Kasumi-1 (cell line): ENCODE measurements around the gene ABCB9.

Experiments
- DNase-seq, 2 experiments: peaks; one replicate each; lab custom pipeline; 2025; lab: John Stamatoyannopoulos, UW

The ABCB9 gene

GRCh38 chr12:122994781-122995502, 28.7 kb upstream of the ABCB9 start:
- DNase-seq: no peak

- no peak for DNase-seq
Observed at GRCh38 chr12:122994140-122994675, 27.9 kb upstream of the ABCB9 start.

- no peak for DNase-seq
Observed at GRCh38 chr12:122992386-122992785, 26.1 kb upstream of the ABCB9 start.

GRCh38 chr12:122991623-122992275, 25.5 kb upstream of the ABCB9 start:
- DNase-seq: no peak

DNA sequence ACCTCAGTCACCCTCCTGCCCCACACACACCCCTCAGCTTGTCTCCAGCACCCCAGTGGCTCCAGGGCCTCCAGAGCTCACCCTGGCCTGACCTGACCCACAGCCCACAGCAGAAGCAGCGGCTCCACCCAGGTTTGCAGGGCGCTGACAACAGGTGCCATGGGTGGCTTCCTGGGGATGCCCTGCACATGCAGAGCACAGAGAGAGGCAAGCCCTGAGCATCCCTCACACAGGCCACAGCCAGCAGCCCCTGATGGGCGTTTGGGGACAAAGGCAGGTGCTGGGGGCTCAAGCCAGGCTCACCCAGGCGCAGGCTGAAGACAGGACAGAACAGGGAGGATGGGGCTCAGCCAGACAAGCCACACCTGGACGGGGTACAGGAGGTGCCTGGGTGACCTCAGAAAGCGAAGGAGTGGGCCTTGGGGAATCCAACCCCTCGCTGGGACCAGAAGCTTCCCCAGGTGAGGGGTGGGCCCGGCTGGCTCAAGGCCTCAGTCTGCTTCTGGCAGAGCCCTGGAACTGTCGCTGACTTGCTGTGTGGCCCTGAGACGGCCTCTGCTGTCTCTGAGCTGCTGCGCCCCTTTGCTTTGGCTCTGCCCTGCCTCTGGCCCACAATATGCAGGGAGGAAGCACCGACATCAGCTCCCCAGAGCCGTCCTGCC, 24.8 kb upstream of the ABCB9 start:
- no peak for DNase-seq

GRCh38 chr12:122990561-122990960, 24.3 kb upstream of the ABCB9 start:
- DNase-seq: no peak

- no peak for DNase-seq
Observed at GRCh38 chr12:122989874-122990419, 23.7 kb upstream of the ABCB9 start.

GRCh38 chr12:122989225-122989839, 23.1 kb upstream of the ABCB9 start:
- DNase-seq: no peak

- no peak for DNase-seq
Observed at GRCh38 chr12:122988612-122989212, 22.4 kb upstream of the ABCB9 start.

DNA sequence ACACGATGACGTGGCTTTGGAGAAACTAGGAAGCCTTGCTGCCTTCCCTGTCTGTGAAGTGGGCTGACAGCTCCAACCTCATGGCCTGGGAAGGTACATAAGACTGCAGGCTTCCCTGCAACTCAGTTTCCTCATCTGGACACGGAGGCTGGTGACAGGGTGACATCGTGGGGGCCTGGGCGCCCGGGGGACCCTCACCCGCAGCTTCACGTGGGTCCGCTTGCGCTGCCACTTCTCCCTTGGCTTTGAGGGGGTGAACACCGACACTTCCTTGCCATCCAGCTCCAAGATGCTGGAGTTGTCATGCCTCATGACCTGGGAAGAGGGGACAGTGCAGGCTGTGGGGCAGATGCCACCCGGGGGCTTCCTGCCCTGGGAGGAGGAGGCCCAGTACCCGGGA, 21.8 kb upstream of the ABCB9 start:
- no peak for DNase-seq

DNA sequence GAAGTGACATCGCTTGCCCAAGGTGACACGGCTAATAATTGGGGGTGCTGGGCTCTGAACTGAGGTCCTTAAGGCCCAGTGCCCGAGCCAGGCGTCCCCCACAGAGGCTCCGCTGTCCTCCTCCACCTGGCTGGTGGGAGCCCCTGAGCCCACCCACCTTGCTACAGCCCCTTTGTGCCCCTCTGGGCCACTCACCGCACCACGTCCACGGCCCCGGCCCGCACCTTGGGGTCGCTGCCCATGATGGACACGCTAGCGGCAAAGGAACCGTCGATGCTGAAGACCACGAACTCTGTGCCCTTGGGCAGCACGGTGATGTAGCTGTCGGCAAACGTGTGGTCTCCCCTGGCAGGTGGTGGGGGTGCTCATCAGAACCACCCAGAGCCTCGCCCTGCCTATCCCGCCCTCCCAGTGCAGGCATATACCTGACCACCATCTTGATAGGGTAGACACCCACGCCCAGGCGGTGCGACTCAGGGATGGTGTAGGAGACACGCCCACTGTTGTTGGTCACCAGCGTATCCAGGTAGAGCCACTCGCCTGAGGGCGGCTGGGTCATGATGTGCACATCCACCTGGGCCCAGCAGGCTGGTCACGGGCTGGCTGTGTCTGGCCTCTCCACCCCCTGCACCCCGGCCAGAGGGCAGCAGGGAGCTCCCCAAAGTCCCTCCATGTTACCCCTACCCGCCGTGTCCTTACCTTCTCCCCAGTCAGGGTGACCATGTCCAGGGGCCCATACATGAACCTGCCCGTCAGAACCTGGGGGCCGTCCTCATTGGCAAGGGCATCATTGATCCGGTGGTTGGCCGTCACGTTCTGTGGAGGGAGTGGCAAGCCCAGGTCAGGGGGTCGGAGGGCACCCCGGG, 21.1 kb upstream of the ABCB9 start:
- DNase-seq: no peak

DNA sequence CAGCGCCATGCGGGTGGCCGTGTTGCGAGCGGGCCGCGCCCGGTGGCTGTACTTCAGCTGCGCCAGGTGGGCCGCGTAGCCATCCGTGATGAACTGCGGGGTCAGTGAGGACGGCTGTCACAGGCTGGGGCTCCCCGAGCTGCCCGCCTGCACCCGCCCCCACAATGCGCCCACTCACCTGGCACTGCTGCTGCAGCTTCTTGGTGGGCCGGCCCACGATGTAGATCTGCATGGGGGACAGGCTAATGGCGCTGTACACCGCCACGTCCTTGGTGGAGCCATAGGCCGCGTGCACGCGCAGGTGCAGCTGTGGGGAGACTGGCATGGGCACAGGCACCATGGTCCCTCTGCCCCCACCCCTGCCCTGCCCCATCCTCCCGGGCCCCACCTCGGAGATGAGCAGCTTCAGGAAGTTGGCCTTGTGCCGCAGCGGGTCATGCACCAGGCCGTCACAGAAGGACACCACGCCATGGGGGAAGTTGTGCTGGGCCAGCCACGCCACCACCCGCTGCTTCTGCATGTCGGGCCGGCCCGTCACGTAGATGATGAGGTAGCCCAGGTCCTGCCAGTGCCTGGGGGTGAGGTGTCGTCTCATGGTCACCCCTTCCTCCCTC, 20.1 kb upstream of the ABCB9 start:
- DNase-seq: no peak

DNA sequence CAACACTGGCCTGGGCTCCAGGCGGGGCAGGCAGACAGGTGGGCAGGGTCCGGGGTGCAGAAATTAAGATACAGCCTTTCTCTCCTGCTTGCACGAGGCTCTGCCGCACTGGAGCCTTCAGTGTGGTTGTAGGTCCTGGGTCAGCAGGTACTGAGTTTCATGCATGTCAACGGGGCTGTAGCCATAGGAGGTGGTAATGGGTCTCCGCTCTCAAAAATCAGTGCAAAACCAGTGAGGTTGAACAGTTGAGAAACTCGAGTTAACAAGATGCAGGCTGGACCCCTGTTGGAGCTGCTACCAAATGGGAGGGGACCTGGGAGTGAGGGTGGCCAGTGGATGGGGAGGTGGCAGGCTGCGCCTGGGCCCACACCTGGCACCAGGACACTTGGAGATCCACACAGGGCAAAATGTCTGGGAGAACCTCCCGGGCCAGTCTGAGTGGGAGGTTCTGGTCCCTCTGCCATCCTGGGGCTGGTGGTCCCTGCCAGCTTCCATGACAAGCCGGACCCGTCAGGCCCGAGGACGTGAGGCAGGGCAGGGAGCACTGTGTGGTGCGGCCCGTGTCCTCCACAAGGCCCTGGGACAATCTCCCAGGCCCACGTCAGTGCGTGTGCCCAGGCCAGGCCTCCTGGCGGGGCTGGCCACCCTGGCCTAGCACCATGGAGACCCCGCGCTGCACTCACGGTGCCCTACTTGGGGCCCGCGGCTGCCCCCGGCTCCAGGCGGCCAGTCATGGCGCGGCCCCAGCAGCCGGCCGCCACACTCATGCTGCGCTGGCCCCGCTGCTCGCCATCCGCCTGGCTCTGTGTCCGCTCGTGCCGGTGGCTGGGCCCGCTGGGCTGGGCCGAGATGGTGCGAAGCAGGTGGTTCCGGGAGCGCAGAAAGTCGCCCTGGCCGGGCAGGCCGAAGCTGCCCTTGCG, 19.3 kb upstream of the ABCB9 start:
- DNase-seq: no peak

- no peak for DNase-seq
Observed at GRCh38 chr12:122984612-122985337, 18.5 kb upstream of the ABCB9 start.

GRCh38 chr12:122983789-122984515, 17.7 kb upstream of the ABCB9 start:
- DNase-seq: no peak

DNA sequence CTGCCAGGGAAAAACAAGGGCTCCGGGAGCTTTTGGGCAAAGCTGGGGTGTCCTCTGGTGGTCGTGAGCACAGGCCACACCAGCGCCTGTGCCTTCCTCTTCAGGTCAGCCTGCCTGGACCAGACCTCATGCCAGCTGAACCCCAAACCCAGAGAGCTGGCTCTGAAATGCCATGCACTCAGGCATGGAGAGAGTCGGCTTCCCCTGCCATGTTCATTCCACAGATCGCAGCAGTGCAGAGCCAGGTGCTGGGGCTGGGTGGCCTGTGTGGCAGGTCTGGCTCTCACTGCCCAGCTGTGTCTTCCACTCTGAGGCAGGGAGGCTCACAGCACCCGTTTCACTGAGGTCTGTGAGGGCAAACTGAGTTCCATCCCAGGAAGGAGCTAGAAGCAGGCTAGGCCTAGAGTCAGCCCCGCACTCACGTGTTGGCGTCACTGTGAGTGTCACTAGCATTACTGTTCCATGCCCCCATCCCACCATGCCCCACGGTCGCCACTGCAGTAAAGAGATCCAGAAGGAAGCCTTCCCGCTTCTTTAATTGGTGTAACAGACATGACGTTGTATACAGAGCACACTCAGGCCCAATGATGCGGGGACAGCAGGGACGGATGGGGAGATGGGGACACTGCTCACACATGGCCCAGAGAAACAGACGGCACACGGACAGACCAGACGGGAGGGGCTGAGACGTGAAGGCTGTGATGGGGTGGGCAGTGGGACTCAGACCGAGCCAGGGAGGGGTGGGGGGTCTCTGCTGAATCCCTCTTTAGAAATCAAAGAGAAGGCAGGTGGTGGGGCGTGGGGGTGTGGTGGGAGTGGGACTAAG, 16.9 kb upstream of the ABCB9 start:
- DNase-seq: no peak

DNA sequence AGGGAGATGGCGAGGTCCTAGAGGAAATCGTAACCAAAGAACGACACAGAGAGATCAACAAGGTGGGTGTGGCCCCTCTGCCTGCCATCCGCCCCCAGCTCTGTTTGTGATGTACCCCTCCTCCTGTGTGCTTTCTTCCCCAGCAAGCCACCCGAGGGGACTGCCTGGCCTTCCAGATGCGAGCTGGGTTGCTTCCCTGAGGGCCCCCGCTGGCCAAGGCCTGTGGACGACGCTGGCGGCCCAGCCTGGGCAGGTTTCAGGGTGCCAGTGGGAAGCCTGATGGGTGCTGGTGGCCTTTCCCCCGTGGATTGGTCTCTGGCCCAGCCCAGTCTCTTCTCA, 16.2 kb upstream of the ABCB9 start:
- DNase-seq: no peak
